ENCODE measurements around the gene CYB561D1. TPM values are rescaled to one million over a fixed set of nuclear protein-coding genes. Genes with fewer than 3 reads are reported as not detected.

Gene CYB561D1
- polyA plus RNA-seq, 1 donor = 7.2 TPM

- Histone ChIP-seq H3K27me3 (ENCODE audit: control insufficient read depth, insufficient read depth, low read length) (no peaks in the 10 kb centered on the region), H3K4me1 (ENCODE audit: control insufficient read depth, insufficient read depth, low read length) (peaks cover 6% of the 10 kb centered on the region), H3K27ac (ENCODE audit: low read length) (peak within 1 kb of the TSS; percentile 95), H3K36me3 (ENCODE audit: control insufficient read depth, insufficient read depth, low read length) (no peaks in the 10 kb centered on the region), H3K4me3 (ENCODE audit: low read length) (peak within 1 kb of the TSS; percentile 95), H3K9me3 (ENCODE audit: control insufficient read depth, low read depth, low read length) (no peaks in the 10 kb centered on the region)
- DNase-seq = peak; percentile 98 to 99
- WGBS (ENCODE audit: insufficient coverage, low lambda C conversion rate) = 2% methylated on average over 8 of the region's 68 CpGs
Measured at GRCh38 chr1:109548321-109549267, 54.7 kb downstream of the CYB561D1 start, which contains the start of gene GNAI3. Gene GNAI3 (plus strand): TSS chr1:109548615. CDS start chr1:109548721, 106 bp downstream.

Other genes with a start within 250 kb of the CYB561D1 start
- gene CELSR2, start 244.6 kb upstream of the CYB561D1 start, polyA plus RNA-seq = 11.3 TPM
- gene PSRC1, start 210.9 kb upstream of the CYB561D1 start, polyA plus RNA-seq = 12.9 TPM
- 13.8 TPM for gene MYBPHL, start 187.1 kb upstream of the CYB561D1 start, polyA plus RNA-seq
- 41.7 TPM for gene SORT1, start 96.2 kb upstream of the CYB561D1 start, polyA plus RNA-seq
- 94.1 TPM for gene PSMA5, start 67.6 kb upstream of the CYB561D1 start, polyA plus RNA-seq
- 0.60 TPM for gene SYPL2, start 27.5 kb upstream of the CYB561D1 start, polyA plus RNA-seq
- 6.1 TPM for gene ATXN7L2, start 10.2 kb upstream of the CYB561D1 start, polyA plus RNA-seq
- gene AMIGO1, start 15.6 kb downstream of the CYB561D1 start, polyA plus RNA-seq = 2.0 TPM
- gene GPR61, start 45.8 kb downstream of the CYB561D1 start, polyA plus RNA-seq = 0.93 TPM
- gene GNAI3, start 54.5 kb downstream of the CYB561D1 start, polyA plus RNA-seq = 7.5 TPM
- gene GNAT2, start 125.5 kb downstream of the CYB561D1 start, polyA plus RNA-seq = not detected
- 61.2 TPM for gene AMPD2, start 125.7 kb downstream of the CYB561D1 start, polyA plus RNA-seq
- 68.4 TPM for gene GSTM4, start 162.0 kb downstream of the CYB561D1 start, polyA plus RNA-seq
- gene GSTM2, start 174.0 kb downstream of the CYB561D1 start, polyA plus RNA-seq = 197 TPM
- 1.1 TPM for gene GSTM1, start 193.7 kb downstream of the CYB561D1 start, polyA plus RNA-seq
- gene GSTM5, start 218.2 kb downstream of the CYB561D1 start, polyA plus RNA-seq = 7.2 TPM
- 132 TPM for gene GSTM3, start 246.9 kb downstream of the CYB561D1 start, polyA plus RNA-seq